GM21360 (cell line): ENCODE measurements around the gene ATRNL1.
"Not testable (repeated sequence)": the region's sequence is repeated elsewhere in the genome, so short reads cannot be mapped to it uniquely, and the experiment has no call there.

Experiments used
- ATAC-seq: cut with Tn5 transposase; IDR thresholded peaks from one replicate; pipeline ENCODE4 v1.9.1; 2021; ENCODE audit warnings: mild to moderate bottlenecking, moderate library complexity; ENCODE audit not compliant: unreplicated experiment

Gene ATRNL1

GRCh38 chr10:115710136-115710535, 617.0 kb downstream of the ATRNL1 start:
- no peak for ATAC-seq

- ATAC-seq = no peak
These were observed 618.1 kb downstream of the ATRNL1 start for GRCh38 chr10:115711306-115711705.

DNA sequence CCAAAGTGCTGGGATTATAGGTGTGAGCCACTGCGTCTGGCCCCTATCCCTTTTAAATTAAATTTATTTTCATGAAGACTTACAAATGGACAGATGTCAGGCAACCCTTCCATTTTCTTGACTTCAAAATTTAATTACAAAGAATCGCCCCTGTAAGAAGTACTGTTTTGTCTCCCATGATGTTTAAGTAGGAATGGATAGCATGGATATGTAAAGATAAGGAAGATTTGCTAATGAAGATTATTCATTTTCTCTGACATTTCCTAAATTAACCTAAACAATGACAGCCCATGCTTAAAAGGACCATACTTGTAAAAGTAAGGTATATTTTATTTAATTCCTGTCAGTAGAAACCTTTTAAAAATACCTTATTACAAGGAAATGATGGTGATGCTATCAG, 627.0 kb downstream of the ATRNL1 start:
- ATAC-seq = no peak

DNA sequence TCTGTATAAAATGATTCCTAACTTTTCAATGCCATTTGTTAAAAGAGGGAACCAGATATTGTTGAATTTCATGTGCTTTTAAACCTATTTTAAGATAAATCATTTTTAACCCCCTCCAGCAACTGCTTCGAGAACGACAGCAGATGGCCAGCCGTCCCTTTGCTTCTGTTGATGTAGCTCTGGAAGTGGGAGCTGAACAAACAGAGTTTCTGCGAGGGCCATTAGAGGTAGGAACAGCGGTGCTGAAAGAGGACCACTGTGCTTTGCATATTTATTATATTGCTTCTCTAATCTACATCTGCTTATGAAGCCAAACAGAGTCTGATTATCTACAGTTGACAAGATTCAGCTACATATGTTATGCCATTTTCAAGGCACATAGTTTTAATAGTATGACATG, 634.0 kb downstream of the ATRNL1 start:
- ATAC-seq = no peak

DNA sequence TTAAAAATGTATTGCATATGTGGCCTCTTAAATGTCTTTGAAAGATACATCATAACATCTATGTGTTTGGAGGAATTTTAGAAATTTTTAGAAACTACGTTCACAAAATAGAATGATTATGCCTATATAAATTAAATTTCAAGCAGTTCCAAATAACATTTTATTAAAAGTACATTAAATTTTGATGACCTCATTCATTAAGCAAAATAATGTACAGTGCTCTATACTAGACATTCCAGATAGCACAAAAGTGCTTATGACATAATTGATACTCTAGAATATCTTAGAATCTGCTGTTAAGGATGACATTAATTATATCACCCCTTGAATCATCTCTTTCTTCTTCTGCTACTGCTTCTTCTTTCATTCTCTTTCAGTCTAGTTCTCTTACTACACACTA, 650.9 kb downstream of the ATRNL1 start:
- no peak for ATAC-seq

- ATAC-seq = no peak
These were observed 652.8 kb downstream of the ATRNL1 start for GRCh38 chr10:115745943-115746342.

- ATAC-seq = no peak
These were observed 654.6 kb downstream of the ATRNL1 start for GRCh38 chr10:115747811-115748210.

GRCh38 chr10:115758488-115758887, 665.3 kb downstream of the ATRNL1 start:
- not testable (repeated sequence) for ATAC-seq

DNA sequence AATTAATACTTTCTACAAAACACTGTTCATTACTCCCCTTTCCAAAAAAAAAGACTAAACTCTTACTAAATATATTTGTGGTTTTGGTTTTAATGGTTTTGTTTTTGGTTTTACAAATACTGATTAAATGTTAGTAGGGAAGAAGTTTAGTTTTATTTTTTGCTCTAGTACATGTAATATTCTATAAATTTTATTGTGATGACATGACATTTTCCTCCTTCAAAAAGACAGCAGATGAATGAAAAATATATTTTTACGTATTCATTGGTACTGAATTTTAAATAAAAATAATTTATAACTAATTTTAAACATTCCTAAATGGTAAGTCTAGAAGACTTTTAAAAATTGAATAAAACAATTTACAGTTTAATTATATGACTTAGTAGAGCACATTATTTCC, 667.0 kb downstream of the ATRNL1 start:
- ATAC-seq = no peak

DNA sequence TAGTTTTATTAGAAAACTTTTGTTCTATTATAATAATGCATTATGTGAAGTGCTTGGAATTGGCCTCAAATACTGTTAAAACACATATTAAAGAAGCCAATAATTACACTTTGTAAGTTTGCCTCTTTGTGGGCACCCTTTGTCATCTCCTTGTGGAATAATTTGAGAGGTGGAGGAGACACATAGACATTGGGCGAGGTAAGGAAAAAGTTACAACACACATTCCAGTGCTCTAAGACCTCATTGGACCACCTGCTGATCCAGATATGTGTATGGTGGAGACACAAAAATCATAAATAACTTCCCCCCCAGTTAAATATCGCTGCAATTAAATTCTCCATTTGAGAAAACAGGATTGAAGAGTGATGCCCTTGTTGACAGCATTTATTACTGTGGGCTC, 668.0 kb downstream of the ATRNL1 start:
- ATAC-seq = no peak

DNA sequence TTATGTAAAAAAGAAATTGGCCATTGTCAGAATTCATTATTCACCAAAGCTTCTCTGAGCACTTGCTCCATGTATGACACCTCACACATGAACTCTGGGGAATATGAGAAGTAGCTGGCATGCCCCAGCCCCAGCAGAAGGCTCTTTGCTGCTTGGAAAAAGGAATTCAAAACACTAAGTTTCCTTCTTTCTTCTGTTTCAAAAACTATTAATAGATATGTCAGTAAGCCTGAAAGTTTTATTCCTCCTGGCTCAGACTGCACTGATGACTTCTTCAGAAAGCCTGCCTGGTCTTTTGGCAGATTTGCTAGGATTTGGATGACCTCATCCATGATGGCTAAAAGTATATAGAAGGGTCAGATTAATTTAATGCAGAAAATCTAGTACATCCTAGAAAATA, 668.9 kb downstream of the ATRNL1 start:
- no peak for ATAC-seq

DNA sequence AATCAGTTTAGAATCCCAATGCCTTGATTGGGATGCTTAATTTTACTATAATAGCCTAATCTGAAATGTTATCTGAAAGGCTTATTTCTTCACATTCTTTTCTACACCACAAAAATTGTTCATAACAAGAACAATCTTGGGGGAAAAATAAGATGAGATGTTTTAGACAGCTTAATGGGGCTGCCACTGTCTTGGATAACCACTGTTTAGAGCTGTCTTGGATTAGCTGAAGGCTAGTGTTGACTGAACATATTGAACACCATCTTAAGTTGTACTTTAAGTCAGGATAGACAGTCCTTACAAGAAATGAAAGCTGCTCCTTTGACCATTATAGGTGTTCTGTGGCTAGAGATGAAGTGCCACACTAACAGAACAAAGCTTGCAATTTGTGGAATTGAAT, 678.6 kb downstream of the ATRNL1 start:
- ATAC-seq = no peak

DNA sequence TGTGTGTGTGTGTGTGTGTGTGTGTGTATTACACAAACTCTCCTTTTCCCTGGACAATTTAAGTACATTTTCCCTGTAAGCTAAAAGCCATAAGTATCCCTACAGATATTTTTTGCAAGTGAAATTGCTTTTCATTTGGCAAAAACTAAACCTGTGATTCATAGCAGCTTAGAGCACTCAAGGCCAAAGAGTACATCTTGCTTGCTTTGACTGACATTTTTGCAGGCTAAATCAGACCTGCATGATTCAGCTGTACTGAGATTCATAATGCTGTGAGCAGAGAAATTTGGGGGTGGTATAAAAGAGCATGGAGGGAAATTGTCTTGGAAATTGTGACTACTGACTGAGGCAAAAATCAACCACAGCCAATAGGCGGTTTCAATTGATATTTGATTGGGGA, 679.4 kb downstream of the ATRNL1 start:
- no peak for ATAC-seq

- ATAC-seq = no peak
These were observed 680.7 kb downstream of the ATRNL1 start for GRCh38 chr10:115773832-115774231.

GRCh38 chr10:115774721-115775120, 681.6 kb downstream of the ATRNL1 start:
- ATAC-seq = no peak

DNA sequence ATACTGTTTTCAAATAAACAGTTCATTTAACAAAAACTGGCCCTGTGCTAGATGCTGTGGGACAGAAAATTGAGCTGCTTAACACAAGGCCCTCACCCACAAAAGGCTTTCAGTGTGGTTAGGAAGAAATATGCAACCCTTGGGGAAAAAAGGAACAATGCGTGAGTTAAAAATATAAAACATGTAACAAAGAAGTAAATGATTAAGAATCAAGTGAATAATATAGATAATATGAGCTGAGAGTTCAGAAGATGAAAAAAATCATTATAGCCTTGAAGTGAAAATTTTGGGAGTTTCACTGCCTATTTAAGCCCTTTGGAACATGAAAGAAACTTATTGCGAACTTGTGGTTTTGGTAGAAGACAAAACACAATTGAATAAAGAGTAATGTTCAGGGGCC, 684.5 kb downstream of the ATRNL1 start:
- no peak for ATAC-seq

DNA sequence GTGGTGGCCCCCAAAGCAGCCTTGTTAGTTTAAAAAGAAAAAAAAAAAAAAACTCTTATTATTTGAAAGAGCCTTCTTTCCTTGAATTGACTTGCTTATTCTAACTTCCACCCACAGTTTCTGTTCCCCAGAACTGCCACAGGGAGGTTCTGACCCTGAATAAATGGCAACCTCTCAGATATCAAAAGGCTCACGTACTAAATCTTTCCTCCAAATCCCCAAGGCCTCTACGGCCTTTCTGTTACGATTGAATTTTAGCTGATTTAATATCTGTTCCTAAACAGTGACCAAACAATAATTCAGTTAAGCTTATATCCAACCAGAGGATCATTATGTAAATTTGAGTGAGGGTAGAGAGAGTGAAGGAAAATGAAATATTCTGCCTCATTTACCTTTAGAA, 697.1 kb downstream of the ATRNL1 start:
- no peak for ATAC-seq

DNA sequence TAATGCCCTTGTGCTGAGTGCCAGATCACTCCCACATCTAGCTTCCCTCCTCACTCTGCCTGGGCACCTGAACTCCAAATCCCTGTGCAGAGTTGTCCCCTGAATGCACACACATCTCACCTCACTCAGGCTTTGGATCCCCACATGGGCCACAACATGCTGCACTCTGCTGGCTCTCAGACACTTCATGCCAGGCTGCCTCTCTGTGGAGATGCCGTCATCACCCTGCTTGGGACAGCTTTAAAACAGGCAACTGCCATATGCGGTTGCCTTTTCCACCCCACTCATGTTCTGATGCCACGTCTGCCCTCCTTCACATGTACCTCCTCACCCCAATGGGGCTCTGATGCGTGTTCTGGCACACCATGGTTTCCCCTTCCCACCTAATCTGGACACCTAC, 702.8 kb downstream of the ATRNL1 start:
- no peak for ATAC-seq

GRCh38 chr10:115801457-115801856, 708.3 kb downstream of the ATRNL1 start:
- ATAC-seq = no peak

DNA sequence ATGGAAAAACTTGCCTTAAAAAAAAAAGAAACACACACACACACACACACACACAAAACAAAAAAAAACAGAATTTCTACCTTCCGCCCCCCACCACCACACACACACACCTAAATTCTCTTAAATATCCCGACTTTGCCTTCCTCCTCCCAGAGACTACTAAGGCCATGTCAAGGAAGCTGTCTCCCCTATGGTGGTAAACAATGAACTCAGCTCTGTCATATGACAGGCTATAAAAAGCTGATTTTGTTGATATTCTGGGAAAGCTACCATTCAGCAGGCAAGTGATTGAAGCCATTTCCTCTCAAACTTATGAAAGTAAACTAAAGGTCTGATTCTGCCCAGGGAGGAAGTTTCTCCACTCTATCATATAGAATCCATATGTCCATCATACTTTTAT, 708.8 kb downstream of the ATRNL1 start:
- no peak for ATAC-seq

DNA sequence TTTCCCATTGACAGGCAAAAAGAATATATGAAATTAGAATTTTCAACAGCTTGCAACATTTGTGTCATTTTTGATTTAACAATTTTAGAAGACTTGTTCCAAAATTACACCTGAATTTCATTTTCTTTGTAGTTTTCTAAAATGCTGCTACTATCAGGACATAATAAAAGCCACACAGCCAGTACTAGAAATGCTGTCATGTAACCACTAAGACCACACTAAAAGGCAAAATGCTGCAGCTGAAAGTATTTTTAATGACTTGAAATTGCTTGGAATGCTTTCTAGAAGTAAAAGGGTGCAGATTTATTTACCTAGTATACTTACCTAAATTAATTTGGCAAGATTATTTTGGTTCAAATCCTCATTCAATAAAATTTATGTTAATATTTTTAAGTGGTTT, 709.7 kb downstream of the ATRNL1 start:
- no peak for ATAC-seq

DNA sequence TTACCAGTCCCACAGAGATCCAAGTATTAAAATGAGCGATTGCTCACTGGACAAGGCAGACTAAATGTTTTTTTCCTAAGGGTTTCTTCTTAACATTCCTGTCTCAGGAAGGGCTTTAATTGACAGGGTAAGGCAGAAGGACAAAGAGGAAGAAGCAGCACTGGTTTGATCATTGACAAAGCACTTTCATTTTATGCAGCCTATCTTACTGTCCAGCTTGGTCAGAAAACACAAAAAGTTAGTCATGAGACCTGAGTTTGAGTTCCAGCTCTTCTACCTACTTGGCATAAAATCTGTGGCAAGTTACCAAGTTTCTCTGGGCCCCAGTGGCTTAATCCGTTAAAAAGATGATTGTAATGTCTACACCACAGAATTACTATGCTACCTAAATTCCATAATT, 721.4 kb downstream of the ATRNL1 start:
- ATAC-seq = no peak

GRCh38 chr10:115818012-115818411, 724.8 kb downstream of the ATRNL1 start:
- no peak for ATAC-seq

DNA sequence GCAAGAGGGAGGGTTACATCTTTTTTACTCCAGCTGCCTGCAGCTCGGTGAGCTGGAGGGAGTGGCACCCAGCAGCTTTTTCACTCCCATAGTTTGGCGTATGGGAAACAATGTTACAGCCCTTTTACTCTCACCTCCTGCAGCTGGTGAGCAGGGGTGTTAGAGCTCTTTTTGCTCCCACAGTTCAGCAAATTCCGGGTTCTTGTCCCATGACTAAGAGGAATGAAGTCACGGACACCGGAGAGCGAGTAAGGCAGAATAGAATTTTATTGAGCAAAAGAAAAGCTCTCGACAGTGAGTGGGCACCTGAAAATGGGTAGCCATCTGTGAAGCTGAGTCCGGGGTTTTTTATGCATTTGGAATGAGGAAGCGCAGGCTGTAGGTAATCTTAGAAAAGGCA, 733.2 kb downstream of the ATRNL1 start:
- no peak for ATAC-seq
